Endothelial cell of umbilical vein (primary cell): ENCODE measurements around the gene AQP1. TPM values are rescaled to one million over a fixed set of nuclear protein-coding genes. Genes with fewer than 3 reads are reported as not detected.

Experiments used
- BruUV-seq: library from RNA; stranded (reverse); fragments of 400-500 nt; replicated peaks from 2 replicates; lab custom pipeline; 2021; lab: Mats Ljungman, UMichigan
- CTCF ChIA-PET: fragments of 300-600, 350-600 bp; sonication (Branson Sonifier 250); formaldehyde crosslinking; loops from one replicate; lab custom pipeline; 2021; ENCODE audit warnings: antibody characterized with exemption, inconsistent platforms; lab: Charles Lee
- POLR2A ChIA-PET: fragments of 300-600, 350-600 bp; sonication (Branson Sonifier 250); formaldehyde crosslinking; loops from one replicate; lab custom pipeline; 2021; ENCODE audit warnings: antibody characterized with exemption, inconsistent platforms; lab: Charles Lee
- DNase-seq: peaks from one replicate; pipeline ENCODE4 v3.0.0-alpha.2; 2011; ENCODE audit warnings: low read depth, low spot score
- FAIRE-seq: peaks from 2 replicates; lab custom pipeline; 2011; peaks lifted over from hg19 to GRCh38; lab: Jason Lieb, UNC
- H2AFZ ChIP-seq: 2 replicates; pipeline ENCODE4 v1.6.0; 2012; ENCODE audit warnings: low read depth, low read length, control low read depth, inconsistent platforms
- H3K27ac ChIP-seq: 2 replicates; pipeline ENCODE4 v1.5.1; 2011; ENCODE audit warnings: low read depth, mild to moderate bottlenecking, control low read depth, low read length, moderate library complexity; ENCODE audit not compliant: insufficient read depth
- H3K27me3 ChIP-seq, 2 experiments: 2 replicates each; pipeline versions ENCODE4 v1.6.0 to v1.6.1; 2011; ENCODE audit warnings: low read length in 2 of 2, mixed read lengths in 1 of 2; ENCODE audit not compliant: control insufficient read depth in 2 of 2, insufficient read depth in 2 of 2
- H3K36me3 ChIP-seq, 2 experiments: 2 replicates in 1 of 2; 3 replicates in 1 of 2; pipeline ENCODE4 v1.5.1; 2011; ENCODE audit warnings: low read length in 2 of 2, mild to moderate bottlenecking in 1 of 2, moderate library complexity in 1 of 2; ENCODE audit not compliant: control insufficient read depth in 2 of 2, insufficient read depth in 2 of 2; ENCODE audit errors: extremely low read depth in 1 of 2
- H3K4me1 ChIP-seq: 3 replicates; pipeline ENCODE4 v1.5.1; 2011; ENCODE audit warnings: mild to moderate bottlenecking, low read length; ENCODE audit not compliant: control insufficient read depth, insufficient read depth; ENCODE audit errors: extremely low read depth
- H3K4me2 ChIP-seq: 2 replicates; pipeline ENCODE4 v1.6.1; 2011; ENCODE audit warnings: low read length, control low read depth, mixed read lengths; ENCODE audit not compliant: insufficient read depth
- H3K4me3 ChIP-seq, 3 experiments: fragments of 200-600 bp in 1 of 3; sonication (generic), shearing (Covaris generic) in 1 of 3; replicated peaks in 1 of 3; 2 replicates each; pipeline ENCODE4 v1.5.1; 2011 to 2016; ENCODE audit warnings: control low read depth in 3 of 3, low read length in 3 of 3, mild to moderate bottlenecking in 2 of 3, inconsistent platforms in 1 of 3, low read depth in 1 of 3, moderate library complexity in 1 of 3; ENCODE audit not compliant: insufficient read depth in 1 of 3
- H3K79me2 ChIP-seq: 2 replicates; pipeline ENCODE4 v1.6.0; 2012; ENCODE audit warnings: low read length, inconsistent platforms; ENCODE audit not compliant: control insufficient read depth, insufficient read depth
- H3K9ac ChIP-seq: replicated peaks from 2 replicates; pipeline ENCODE3; 2011; ENCODE audit warnings: low read length, control low read depth; ENCODE audit not compliant: insufficient read depth; ENCODE audit errors: extremely low read depth
- H3K9me1 ChIP-seq: replicated peaks from 3 replicates; pipeline ENCODE4 v1.6.0; 2011; ENCODE audit warnings: mild to moderate bottlenecking, low read length; ENCODE audit not compliant: control insufficient read depth, insufficient read depth; ENCODE audit errors: extremely low read depth
- H3K9me3 ChIP-seq: replicated peaks from 2 replicates; pipeline ENCODE4 v1.5.1; 2012; ENCODE audit warnings: low read length, inconsistent platforms; ENCODE audit not compliant: control insufficient read depth, insufficient read depth
- H4K20me1 ChIP-seq: replicated peaks from 2 replicates; pipeline ENCODE3; 2011; ENCODE audit warnings: mild to moderate bottlenecking, low read length; ENCODE audit not compliant: control insufficient read depth, insufficient read depth; ENCODE audit errors: extremely low read depth
- CTCF ChIP-seq, 2 donors: IDR thresholded peaks; 1 replicate in 1 of 2; 2 replicates in 1 of 2; pipeline ENCODE4 v1.5.1; 2011; ENCODE audit warnings: low read length in 2 of 2, mild to moderate bottlenecking in 2 of 2, moderate library complexity in 2 of 2, control low read depth in 1 of 2, inconsistent platforms in 1 of 2, low read depth in 1 of 2; ENCODE audit not compliant: insufficient read depth in 1 of 2; ENCODE audit errors: extremely low read depth in 1 of 2
- EZH2 ChIP-seq: IDR thresholded peaks from 2 replicates; pipeline ENCODE4 v1.6.1; 2012; ENCODE audit warnings: borderline replicate concordance, low read depth, mild to moderate bottlenecking, moderate library complexity, low read length, inconsistent platforms; ENCODE audit not compliant: severe bottlenecking
- FOS ChIP-seq: IDR thresholded peaks from 2 replicates; pipeline ENCODE4 v1.6.1; 2011; ENCODE audit warnings: mild to moderate bottlenecking, low read length, moderate library complexity, borderline replicate concordance; ENCODE audit not compliant: insufficient read depth
- GATA2 ChIP-seq: IDR thresholded peaks from 2 replicates; pipeline ENCODE4 v1.7.0; 2011; ENCODE audit warnings: low read depth, mild to moderate bottlenecking, moderate library complexity, mixed read lengths, low read length; ENCODE audit not compliant: insufficient read length, insufficient read depth
- JUN ChIP-seq: IDR thresholded peaks from 2 replicates; pipeline ENCODE4 v1.6.1; 2011; ENCODE audit warnings: borderline replicate concordance, low read depth; ENCODE audit not compliant: insufficient read length, insufficient read depth
- MAX ChIP-seq: IDR thresholded peaks from 2 replicates; pipeline ENCODE4 v1.6.1; 2011; ENCODE audit not compliant: insufficient read depth, insufficient read length
- MYC ChIP-seq: IDR thresholded peaks from one replicate; pipeline ENCODE4 v1.6.1; 2011; ENCODE audit warnings: mild to moderate bottlenecking, low read depth, low read length
- POLR2A ChIP-seq: IDR thresholded peaks from 2 replicates; pipeline ENCODE4 v1.6.1; 2012; ENCODE audit warnings: low read depth, mild to moderate bottlenecking, control low read depth, low read length
- POLR2AphosphoS5 ChIP-seq: IDR thresholded peaks from 2 replicates; pipeline ENCODE4 v1.6.1; 2012; ENCODE audit warnings: low read depth, mild to moderate bottlenecking, control low read depth, low read length, moderate library complexity; ENCODE audit not compliant: insufficient read depth
- dilution Hi-C: fragments of 300-500 bp; cut with MboI; formaldehyde crosslinking; loops from one replicate; pipeline ENCODE4 v1.15.0; 2019; ENCODE audit warnings: low sequenced_read_pairs; ENCODE audit not compliant: extremely low pct_ligation_motif_present
- intact Hi-C: fragments of 100-400 bp; cut with micrococcal nuclease; formaldehyde crosslinking; loops from one replicate; pipeline ENCODE4 v1.10.0; 2022
- polyA plus RNA-seq, 4 experiments: library from polyadenylated mRNA; depleted of rRNA in 3 of 4; stranded (reverse) in 3 of 4; unstranded in 1 of 4; fragments of >200 nt; gene quantifications; 2 replicates each; pipeline versions ENCODE4 v1.2.1 to v1.2.3, GENCODE V29; 2011 to 2012; ENCODE audit warnings: missing spikeins in 1 of 4
- total RNA-seq: library from RNA; stranded (reverse); gene quantifications from 2 replicates; pipeline ENCODE4 v1.2.3, GENCODE V29; 2021

Gene AQP1
- total and polyA plus RNA-seq, 2 donors (not counting 3 experiments of a cell fraction or from before 2014, with no cell fraction given) = 11.7 to 15.9 TPM

- no peaks in the 10 kb centered on the region for H3K9me1 ChIP-seq
- H3K36me3 ChIP-seq = no peaks in the 10 kb centered on the region
- H3K4me2 ChIP-seq = no peak overlapping the region
- H3K4me3 ChIP-seq = no peak overlapping the region
- no peaks in the 10 kb centered on the region for H3K79me2 ChIP-seq
- no peak for FAIRE-seq
- POLR2A ChIA-PET = no interaction called here
- BruUV-seq = no TSS peak
- H3K4me1 ChIP-seq = peaks cover 31% of the 10 kb centered on the region
- no peaks in the 10 kb centered on the region for H3K9me3 ChIP-seq
- no peak overlapping the region for H2AFZ ChIP-seq
- intact Hi-C loops (no loop called here), dilution Hi-C loops (no loop called here)
- DNase-seq = no peak
- H3K27ac ChIP-seq = no peak overlapping the region
- no peaks in the 10 kb centered on the region for H4K20me1 ChIP-seq
- no peak overlapping the region for H3K9ac ChIP-seq
- no peak for TF ChIP-seq POLR2A
- no peak for TF ChIP-seq EZH2
- no peak for TF ChIP-seq GATA2
- no peak for TF ChIP-seq CTCF (IDR thresholded peaks at IDR 0.05; ENCODE audit: extremely low read depth in 1 of 2, insufficient read depth in 1 of 2, low read depth in 1 of 2, low read length in 2 of 2)
- no peak for TF ChIP-seq MAX
- TF ChIP-seq POLR2AphosphoS5 = no peak
- TF ChIP-seq MYC = no peak
- TF ChIP-seq JUN = no peak
- TF ChIP-seq FOS = no peak
- CTCF ChIA-PET = interaction anchor here (1.5 kb wide), 1 partner anchor 206 kb away, joined by 5 read pairs; no protein-coding TSS in a partner anchor
- no peaks in the 10 kb centered on the region for H3K27me3 ChIP-seq
These were observed 5.1 kb downstream of the AQP1 start for GRCh38 chr7:30916767-30917166.
